ENCODE data around the gene TMPRSS2. TPM values are rescaled to one million over a fixed set of nuclear protein-coding genes. Genes with fewer than 3 reads are reported as not detected.

The TMPRSS2 gene
- total RNA-seq, 1 experiment from 2014 or later: not detected

DNA sequence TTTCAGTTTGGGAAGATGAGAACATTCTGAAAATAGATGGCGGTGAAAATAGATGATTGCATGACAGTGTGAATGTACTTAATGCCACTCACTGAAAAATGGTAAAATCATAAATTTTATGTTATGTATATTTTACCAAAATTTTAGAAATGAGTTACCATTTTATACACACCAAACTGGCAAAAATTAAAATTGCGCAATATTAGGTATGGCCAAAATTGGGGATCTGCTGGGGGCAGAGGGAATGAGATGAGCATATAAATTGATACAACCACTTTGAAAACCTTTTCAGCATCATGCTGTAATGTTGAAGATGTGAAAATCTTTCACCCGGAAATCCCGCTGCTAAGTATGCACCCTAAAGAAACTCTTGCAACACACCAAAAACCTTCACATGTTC is 10.8 kb upstream of the TMPRSS2 start:
- DNase-seq (ENCODE audit: low spot score): no peak
- in situ Hi-C loops (cut with HindIII; ENCODE audit: low sequenced_read_pairs): no loop called here

DNA sequence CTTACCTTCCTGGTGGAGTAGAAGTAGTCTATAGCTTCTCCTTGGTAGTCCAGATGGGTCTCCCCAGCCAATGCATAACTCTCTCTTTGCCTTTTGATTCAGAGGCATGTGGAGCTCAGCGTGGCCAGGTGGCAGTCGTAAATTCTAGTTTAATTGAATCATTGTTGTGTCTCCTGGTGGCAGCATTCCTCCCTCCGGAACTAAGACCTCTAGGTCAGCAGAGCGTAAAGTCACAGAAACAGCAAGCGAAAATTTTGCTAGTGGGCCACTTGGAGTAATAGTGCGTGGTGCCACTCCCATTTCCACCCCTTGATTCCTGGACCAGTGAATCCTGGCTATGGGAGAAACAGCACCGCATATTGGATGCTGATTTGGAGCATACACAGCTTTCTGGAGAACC is 3.9 kb upstream of the TMPRSS2 start:
- DNase-seq (ENCODE audit: low spot score): peak; percentile 16
- in situ Hi-C loops (cut with HindIII; ENCODE audit: low sequenced_read_pairs): no loop called here

- DNase-seq (ENCODE audit: low spot score): no peak
- in situ Hi-C loops (cut with HindIII; ENCODE audit: low sequenced_read_pairs): no loop called here
Observed at GRCh38 chr21:41510500-41510899, 2.5 kb upstream of the TMPRSS2 start.

- in situ Hi-C loops (cut with HindIII; ENCODE audit: low sequenced_read_pairs): no loop called here
Observed at GRCh38 chr21:41509733-41510132, 1.8 kb upstream of the TMPRSS2 start.

GRCh38 chr21:41509145-41509496 is 1.2 kb upstream of the TMPRSS2 start:
- DNase-seq (ENCODE audit: low spot score): no peak
- in situ Hi-C loops (cut with HindIII; ENCODE audit: low sequenced_read_pairs): no loop called here

More at GRCh38 chr21:41509733-41510132, 1.8 kb upstream of the TMPRSS2 start:
- no peak for DNase-seq (ENCODE audit: low spot score)

- no peak for DNase-seq (ENCODE audit: low spot score)
Observed at GRCh38 chr21:41508415-41509144, 622 bp upstream of the TMPRSS2 start.

GRCh38 chr21:41506611-41507520 is 1.1 kb downstream of the TMPRSS2 start:
- in situ Hi-C loops (cut with HindIII; ENCODE audit: low sequenced_read_pairs): no loop called here
- no peak for DNase-seq (ENCODE audit: low spot score)

More at GRCh38 chr21:41508415-41509144, 622 bp upstream of the TMPRSS2 start:
- in situ Hi-C loops (cut with HindIII; ENCODE audit: low sequenced_read_pairs): no loop called here

DNA sequence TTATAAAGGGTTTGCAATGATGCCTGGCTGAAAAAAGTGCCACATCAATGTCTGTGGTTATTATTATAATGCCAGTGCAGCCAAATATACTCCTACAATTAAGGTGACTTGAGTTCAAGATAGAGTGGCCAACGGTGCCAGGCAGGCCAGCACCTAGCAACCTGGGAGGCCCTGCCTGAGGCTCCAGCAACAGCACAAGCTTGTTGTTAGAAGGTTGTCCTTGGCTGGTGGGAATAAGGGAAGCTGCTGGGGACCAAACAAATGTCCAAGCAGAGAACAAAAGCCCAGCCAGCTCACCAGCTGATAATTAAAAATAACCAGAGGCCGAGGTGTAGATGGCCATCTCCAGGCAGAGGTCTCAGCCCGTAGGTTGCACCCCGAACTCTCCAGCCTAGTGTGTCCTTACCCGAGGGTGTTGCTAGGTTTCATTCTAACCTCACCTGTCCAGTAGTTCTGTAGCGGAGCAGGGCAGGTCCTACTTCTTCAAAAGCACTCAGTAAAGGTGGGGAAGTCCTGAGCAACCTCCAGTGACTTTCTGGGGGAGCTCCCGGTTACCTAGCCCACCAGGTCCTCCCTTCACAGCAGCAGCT is 1.9 kb downstream of the TMPRSS2 start:
- no peak for DNase-seq (ENCODE audit: low spot score)
- in situ Hi-C loops (cut with HindIII; ENCODE audit: low sequenced_read_pairs): no loop called here

DNA sequence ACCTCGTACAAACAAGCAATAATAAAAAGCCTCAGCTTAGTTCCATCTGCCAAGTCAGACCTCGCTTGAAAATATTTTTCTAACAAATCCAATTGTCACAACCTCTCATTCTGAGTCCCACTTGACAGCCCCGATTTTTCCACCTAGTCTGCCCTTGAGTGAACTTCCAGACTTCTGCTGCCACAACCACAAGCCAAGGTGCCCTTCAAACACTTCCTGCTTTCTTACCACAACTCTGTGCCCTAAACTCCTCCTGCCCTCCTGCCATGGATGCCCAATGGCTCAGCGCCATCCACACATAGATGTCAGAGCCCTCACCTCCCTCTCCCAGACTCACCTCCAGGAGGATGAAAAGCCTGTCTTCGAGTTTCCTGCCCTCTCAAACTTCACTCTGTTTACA is 3.9 kb downstream of the TMPRSS2 start:
- in situ Hi-C loops (cut with HindIII; ENCODE audit: low sequenced_read_pairs): no loop called here
- no peak for DNase-seq (ENCODE audit: low spot score)

DNA sequence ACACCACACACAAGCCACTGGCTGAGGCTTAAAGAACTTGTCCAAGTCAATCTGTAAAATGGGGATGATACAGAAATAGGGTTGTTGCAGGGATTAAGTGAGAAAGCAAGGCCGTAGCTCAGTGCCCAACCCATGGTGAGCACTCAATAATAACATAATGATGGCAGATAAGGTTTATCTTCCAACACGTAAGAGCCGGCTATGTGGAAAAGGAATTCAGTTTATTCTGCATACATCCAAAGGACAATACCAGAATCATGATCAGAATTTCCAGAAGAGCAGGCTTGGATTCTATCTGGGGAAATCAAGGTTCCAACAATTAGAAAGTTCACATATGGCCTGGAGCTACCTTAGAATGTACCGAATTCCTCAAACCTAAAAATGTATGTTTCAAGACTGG is 4.6 kb downstream of the TMPRSS2 start:
- no peak for DNase-seq (ENCODE audit: low spot score)
- in situ Hi-C loops (cut with HindIII; ENCODE audit: low sequenced_read_pairs): no loop called here

- in situ Hi-C loops (cut with HindIII; ENCODE audit: low sequenced_read_pairs): no loop called here
- no peak for DNase-seq (ENCODE audit: low spot score)
Observed at GRCh38 chr21:41501919-41502318, 6.0 kb downstream of the TMPRSS2 start.

- in situ Hi-C loops (cut with HindIII; ENCODE audit: low sequenced_read_pairs): no loop called here
- no peak for DNase-seq (ENCODE audit: low spot score)
Observed at GRCh38 chr21:41500931-41501381, 7.0 kb downstream of the TMPRSS2 start.

DNA sequence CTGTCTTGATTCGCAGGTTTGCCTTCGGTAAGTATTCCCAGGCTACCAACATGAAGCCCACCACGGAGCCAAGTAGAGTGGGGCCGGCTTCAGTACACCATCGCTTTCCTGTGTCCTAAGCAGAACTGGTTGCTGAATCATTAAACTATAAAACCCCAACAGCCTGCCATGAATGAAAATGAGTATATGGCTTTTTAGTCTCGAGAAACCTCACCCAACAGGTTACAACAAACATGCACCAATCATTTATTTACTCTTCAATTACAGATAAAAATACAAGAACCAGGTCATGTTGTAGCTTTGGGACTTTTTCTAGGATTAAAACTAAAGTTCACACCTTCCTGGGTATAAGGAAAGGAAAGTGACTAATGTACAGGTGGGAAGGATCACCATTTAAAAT is 7.6 kb downstream of the TMPRSS2 start:
- in situ Hi-C loops (cut with HindIII; ENCODE audit: low sequenced_read_pairs): no loop called here
- DNase-seq (ENCODE audit: low spot score): no peak

DNA sequence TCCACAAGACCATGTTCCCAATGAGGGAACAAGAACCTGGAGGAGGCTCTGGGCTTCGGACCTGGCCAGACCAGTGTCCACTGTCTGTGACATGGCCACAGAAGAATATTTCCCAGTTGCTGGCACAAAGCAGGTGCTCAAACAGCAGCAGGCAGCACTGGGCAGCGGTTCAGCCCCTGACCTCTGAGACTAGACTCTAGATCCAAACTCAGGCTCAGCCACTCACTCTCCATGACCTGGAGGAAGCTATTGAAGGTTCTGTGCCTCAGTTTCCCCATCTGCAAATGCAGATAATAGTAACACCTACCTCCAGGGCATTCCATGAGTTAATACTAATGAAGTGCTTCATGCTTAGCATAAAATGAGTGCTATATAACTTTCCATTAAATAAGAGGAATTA is 8.0 kb downstream of the TMPRSS2 start:
- DNase-seq (ENCODE audit: low spot score): no peak
- in situ Hi-C loops (cut with HindIII; ENCODE audit: low sequenced_read_pairs): no loop called here

GRCh38 chr21:41497788-41498187 is 10.2 kb downstream of the TMPRSS2 start:
- DNase-seq (ENCODE audit: low spot score): no peak
- in situ Hi-C loops (cut with HindIII; ENCODE audit: low sequenced_read_pairs): no loop called here

DNA sequence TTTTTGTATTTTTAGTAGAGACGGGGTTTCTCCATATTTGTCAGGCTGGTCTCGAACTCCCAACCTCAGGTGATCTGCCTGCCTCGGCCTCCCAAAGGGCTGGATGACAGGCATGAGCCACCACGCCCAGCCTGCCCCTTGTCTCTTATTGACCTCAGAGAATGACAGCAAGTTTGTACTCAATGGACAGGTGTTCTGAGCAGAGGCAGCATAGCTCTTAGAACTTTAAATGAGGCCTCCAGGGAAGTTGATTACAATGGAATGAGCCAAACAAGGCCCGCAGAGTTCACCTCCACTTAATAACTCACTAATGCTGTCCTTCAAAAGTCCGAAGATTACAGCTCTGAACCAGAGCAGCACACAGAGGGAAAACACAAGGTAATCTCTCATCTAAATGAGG is 10.9 kb downstream of the TMPRSS2 start:
- no peak for DNase-seq (ENCODE audit: low spot score)
- in situ Hi-C loops (cut with HindIII; ENCODE audit: low sequenced_read_pairs): no loop called here

- no peak for DNase-seq (ENCODE audit: low spot score)
- in situ Hi-C loops (cut with HindIII; ENCODE audit: low sequenced_read_pairs): no loop called here
Observed at GRCh38 chr21:41494242-41494641, 13.7 kb downstream of the TMPRSS2 start.

- no peak for DNase-seq (ENCODE audit: low spot score)
- in situ Hi-C loops (cut with HindIII; ENCODE audit: low sequenced_read_pairs): no loop called here
Observed at GRCh38 chr21:41491412-41491811, 16.5 kb downstream of the TMPRSS2 start.

- in situ Hi-C loops (cut with HindIII; ENCODE audit: low sequenced_read_pairs): no loop called here
- DNase-seq (ENCODE audit: low spot score): no peak
Observed at GRCh38 chr21:41490330-41490729, 17.6 kb downstream of the TMPRSS2 start.

DNA sequence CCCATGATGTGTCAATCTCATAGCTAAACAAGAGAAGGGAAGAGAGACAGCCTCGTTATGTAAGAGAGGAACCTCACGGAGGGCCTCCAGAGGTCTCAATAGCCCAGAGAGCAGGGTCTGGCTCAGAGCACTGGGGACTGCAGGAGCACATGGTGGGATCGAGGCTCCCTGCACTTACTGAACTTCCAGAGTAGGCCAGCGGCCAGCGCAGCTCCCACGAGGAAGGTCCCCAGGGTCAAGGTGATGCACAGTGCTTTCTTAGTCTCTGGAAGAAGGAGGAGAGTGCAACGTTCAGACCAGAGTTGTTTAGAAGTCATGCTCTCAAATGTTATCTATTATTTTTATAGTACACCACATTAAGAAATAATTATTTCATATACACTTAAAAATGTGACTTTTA is 18.6 kb downstream of the TMPRSS2 start:
- in situ Hi-C loops (cut with HindIII; ENCODE audit: low sequenced_read_pairs): no loop called here
- no peak for DNase-seq (ENCODE audit: low spot score)
